ENCODE measurements around the gene LDHB. TPM values are rescaled to one million over a fixed set of nuclear protein-coding genes. Genes with fewer than 3 reads are reported as not detected.

LDHB gene
- total and polyA plus RNA-seq, 9 of the 15 experiments (the other 6 are each of a cell fraction or from before 2014, with no cell fraction given), result 743 to 2,680 (median 968) TPM

DNA sequence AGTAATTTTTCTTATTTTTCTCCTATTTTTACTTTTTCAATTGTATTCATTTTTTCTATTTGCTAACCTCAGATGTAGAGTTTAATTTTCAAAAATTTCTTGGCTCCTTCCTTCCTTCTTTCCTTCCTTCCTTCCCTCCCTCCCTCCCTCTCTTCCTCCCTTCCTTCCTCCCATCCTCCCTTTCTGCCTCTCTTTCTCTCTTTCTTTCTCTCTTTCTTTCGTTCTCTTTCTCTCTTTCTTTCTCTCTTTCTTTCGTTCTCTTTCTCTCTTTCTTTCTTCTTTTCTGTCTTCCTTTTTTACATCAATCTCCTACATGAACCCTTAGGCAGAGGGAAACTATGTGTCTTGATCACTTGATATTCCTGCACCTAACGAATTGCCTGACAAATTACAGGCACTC lies 40.6 kb downstream of the LDHB start:
- 0% methylated on average over 3 of the region's 3 CpGs for WGBS (ENCODE audit: insufficient coverage, low coverage, missing lambda C conversion rate)
- no peak overlapping the region for H3K9ac ChIP-seq (ENCODE audit: insufficient read depth in 1 of 2, low read depth in 2 of 2, low read length in 2 of 2)
- DNase-seq (ENCODE audit: extremely low read depth in 1 of 4, low spot score in 3 of 4) (no peak), ATAC-seq (no peak), FAIRE-seq (no peak)
- POLR2A ChIA-PET, result no interaction called here
- in situ Hi-C loops (cut with MboI) (no loop called here), intact Hi-C loops (cut with micrococcal nuclease) (no loop called here)
- H3K4me2 ChIP-seq (ENCODE audit: insufficient read depth, low read length), result no peak overlapping the region
- CTCF ChIA-PET (ENCODE audit: low intra/inter-chr PET ratio), result no interaction called here
- no peaks in the 10 kb centered on the region for H3K36me3 ChIP-seq (ENCODE audit: control insufficient read depth, insufficient read depth, low read length)
- no peak overlapping the region for H3K4me3 ChIP-seq
- H3K79me2 ChIP-seq (ENCODE audit: control insufficient read depth, insufficient read depth, low read length), result no peaks in the 10 kb centered on the region
- no peaks in the 10 kb centered on the region for H4K20me1 ChIP-seq (replicated peaks; ENCODE audit: control insufficient read depth, insufficient read depth, low read length)
- no TSS peak for BruUV-seq (replicated peaks)
- H3K27me3 ChIP-seq (ENCODE audit: control insufficient read depth in 2 of 2, insufficient read depth in 2 of 2, low read length in 2 of 2), result no peaks in the 10 kb centered on the region
- H3K4me1 ChIP-seq (replicated peaks in 1 of 2; ENCODE audit: control insufficient read depth in 2 of 2, insufficient read depth in 2 of 2, low read length in 2 of 2), result no peaks in the 10 kb centered on the region
- H3K27ac ChIP-seq (ENCODE audit: extremely low read depth, low read depth, low read length), result no peak overlapping the region
- peak overlapping the region; percentile 24; the same call in 1 of the 2 replicates for H2AFZ ChIP-seq (ENCODE audit: low read depth, low read length)
- H3K9me1 ChIP-seq (ENCODE audit: control insufficient read depth, insufficient read depth, low read length), result no peaks in the 10 kb centered on the region
- TF ChIP-seq, protein P1, sequence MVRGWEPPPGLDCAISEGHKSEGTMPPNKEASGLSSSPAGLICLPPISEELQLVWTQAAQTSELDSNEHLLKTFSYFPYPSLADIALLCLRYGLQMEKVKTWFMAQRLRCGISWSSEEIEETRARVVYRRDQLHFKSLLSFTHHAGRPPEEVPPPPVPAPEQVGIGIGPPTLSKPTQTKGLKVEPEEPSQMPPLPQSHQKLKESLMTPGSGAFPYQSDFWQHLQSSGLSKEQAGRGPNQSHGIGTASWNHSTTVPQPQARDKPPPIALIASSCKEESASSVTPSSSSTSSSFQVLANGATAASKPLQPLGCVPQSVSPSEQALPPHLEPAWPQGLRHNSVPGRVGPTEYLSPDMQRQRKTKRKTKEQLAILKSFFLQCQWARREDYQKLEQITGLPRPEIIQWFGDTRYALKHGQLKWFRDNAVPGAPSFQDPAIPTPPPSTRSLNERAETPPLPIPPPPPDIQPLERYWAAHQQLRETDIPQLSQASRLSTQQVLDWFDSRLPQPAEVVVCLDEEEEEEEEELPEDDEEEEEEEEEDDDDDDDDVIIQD (CRISPR knock-in tag; IDR thresholded peaks at IDR 0.05), result no peak
- no peak for TF ChIP-seq ZNF316 (IDR thresholded peaks at IDR 0.05)
- no peak for TF ChIP-seq SETDB1 (IDR thresholded peaks at IDR 0.05; ENCODE audit: low read length)
- no peak for TF ChIP-seq ZNF41 (CRISPR knock-in tag; conservative IDR thresholded peaks at IDR 0.05)
- TF ChIP-seq, protein P2, sequence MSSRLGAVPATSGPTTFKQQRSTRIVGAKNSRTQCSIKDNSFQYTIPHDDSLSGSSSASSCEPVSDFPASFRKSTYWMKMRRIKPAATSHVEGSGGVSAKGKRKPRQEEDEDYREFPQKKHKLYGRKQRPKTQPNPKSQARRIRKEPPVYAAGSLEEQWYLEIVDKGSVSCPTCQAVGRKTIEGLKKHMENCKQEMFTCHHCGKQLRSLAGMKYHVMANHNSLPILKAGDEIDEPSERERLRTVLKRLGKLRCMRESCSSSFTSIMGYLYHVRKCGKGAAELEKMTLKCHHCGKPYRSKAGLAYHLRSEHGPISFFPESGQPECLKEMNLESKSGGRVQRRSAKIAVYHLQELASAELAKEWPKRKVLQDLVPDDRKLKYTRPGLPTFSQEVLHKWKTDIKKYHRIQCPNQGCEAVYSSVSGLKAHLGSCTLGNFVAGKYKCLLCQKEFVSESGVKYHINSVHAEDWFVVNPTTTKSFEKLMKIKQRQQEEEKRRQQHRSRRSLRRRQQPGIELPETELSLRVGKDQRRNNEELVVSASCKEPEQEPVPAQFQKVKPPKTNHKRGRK (tag; IDR thresholded peaks at IDR 0.05), result 0 out of 2 replicates have a peak, but pooled peaks have one; percentile 52
- H3K9me3 ChIP-seq (replicated peaks; ENCODE audit: control insufficient read depth, insufficient read depth, low read depth, low read length), result no peaks in the 10 kb centered on the region

Measured in K562 (cell line).